GM12878 (cell line): ENCODE data around the gene PLCG1. TPM values are rescaled to one million over a fixed set of nuclear protein-coding genes. Genes with fewer than 3 reads are reported as not detected.

Experiments used
- CEBPB ChIP-seq, 2 experiments: fragments of 150-350 bp in 1 of 2; IDR thresholded peaks; 2 replicates each; pipeline ENCODE4 v1.6.1; 2012 to 2014; ENCODE audit warnings: low read depth in 2 of 2, low read length in 2 of 2, borderline replicate concordance in 1 of 2, inconsistent platforms in 1 of 2
- CUX1 ChIP-seq: IDR thresholded peaks from 2 replicates; pipeline ENCODE4 v1.6.1; 2012; ENCODE audit warnings: improper control_type of control experiment, low read depth, low read length; ENCODE audit not compliant: insufficient replicate concordance
- EED ChIP-seq: sonication (generic); IDR thresholded peaks from 2 replicates; pipeline ENCODE4 v1.6.1; 2016; ENCODE audit warnings: antibody characterized with exemption, low read depth
- ETV6 ChIP-seq, 2 experiments: fragments of 450-650 bp in 1 of 2; IDR thresholded peaks in 1 of 2; conservative IDR thresholded peaks in 1 of 2; 2 replicates each; pipeline ENCODE4 v1.6.1; 2014; ENCODE audit warnings: antibody characterized with exemption in 1 of 2, borderline replicate concordance in 1 of 2, low read depth in 1 of 2, mild to moderate bottlenecking in 1 of 2, moderate library complexity in 1 of 2
- GATAD2B ChIP-seq: fragments of 450-650 bp; conservative IDR thresholded peaks from 2 replicates; pipeline ENCODE4 v1.6.1; 2017; ENCODE audit warnings: low read depth, mild to moderate bottlenecking, moderate library complexity
- HDAC2 ChIP-seq: fragments of 200-600 bp; sonication (generic); IDR thresholded peaks from 2 replicates; pipeline ENCODE4 v1.6.1; 2017
- HDGF ChIP-seq: fragments of 450-650 bp; IDR thresholded peaks from 2 replicates; pipeline ENCODE4 v1.6.1; 2016; ENCODE audit warnings: antibody characterized with exemption
- IKZF2 ChIP-seq, 2 experiments: fragments of 450-650 bp; IDR thresholded peaks; 2 replicates each; pipeline ENCODE4 v1.6.1; 2017; ENCODE audit warnings: mild to moderate bottlenecking in 2 of 2, moderate library complexity in 2 of 2
- MXI1 ChIP-seq: fragments of 150-350 bp; IDR thresholded peaks from 2 replicates; pipeline ENCODE4 v1.6.1; 2011; ENCODE audit warnings: low read depth, mild to moderate bottlenecking, inconsistent platforms, low read length, improper control_type of control experiment
- NFYA ChIP-seq: IDR thresholded peaks from 2 replicates; pipeline ENCODE4 v1.6.1; 2011; ENCODE audit warnings: low read depth, mild to moderate bottlenecking, low read length, improper control_type of control experiment, borderline replicate concordance
- NR2C2 ChIP-seq: IDR thresholded peaks from 2 replicates; pipeline ENCODE4 v1.6.1; 2011; ENCODE audit warnings: borderline replicate concordance, low read depth; ENCODE audit not compliant: control insufficient read depth, insufficient read length
- RCOR1 ChIP-seq: conservative IDR thresholded peaks from 2 replicates; pipeline ENCODE4 v1.6.1; 2012; ENCODE audit warnings: low read depth, low read length, improper control_type of control experiment
- SREBF2 ChIP-seq: IDR thresholded peaks from 2 replicates; pipeline ENCODE4 v1.6.1; 2012; ENCODE audit warnings: mild to moderate bottlenecking, low read length
- ZBTB4 ChIP-seq: fragments of 450-650 bp; formaldehyde crosslinking; IDR thresholded peaks from 2 replicates; pipeline ENCODE4 v1.4.0; 2022; ENCODE audit warnings: mild to moderate bottlenecking, moderate library complexity
- ZNF592 ChIP-seq: fragments of 450-650 bp; IDR thresholded peaks from 2 replicates; pipeline ENCODE4 v1.6.1; 2017; ENCODE audit warnings: mild to moderate bottlenecking, moderate library complexity
- polyA plus RNA-seq, 11 experiments: library from polyadenylated mRNA; depleted of rRNA in 4 of 11; unstranded in 6 of 11; stranded (reverse) in 5 of 11; fragments of >200 nt; fragmentation: Nextera tagmentation in 4 of 11; fragmentation: Illumina TruSeq in 1 of 11; extraction: Ambion mirVana in 4 of 11; extraction: Trizol in 1 of 11; gene quantifications; 1 replicate in 1 of 11; 2 replicates in 10 of 11; pipeline versions ENCODE4 v1.2.1 to v1.2.3, GENCODE V29; 2011 to 2016; ENCODE audit warnings: inconsistent platforms in 2 of 11, missing spikeins in 2 of 11, low read depth in 1 of 11
- total RNA-seq, 4 experiments: library from RNA; depleted of rRNA in 3 of 4; stranded (reverse); fragments of >200 nt in 3 of 4; fragmentation: Illumina TruSeq in 1 of 4; extraction: Trizol in 1 of 4; gene quantifications; 2 replicates each; pipeline versions ENCODE4 v1.2.1 to v1.2.3, GENCODE V29; 2013 to 2021
- TF ChIP-seq, protein P1 (sequence below): IDR thresholded peaks from 2 replicates; pipeline ENCODE4 v1.6.1; 2011; ENCODE audit warnings: low read depth, mild to moderate bottlenecking, low read length, moderate library complexity, borderline replicate concordance; ENCODE audit errors: extremely low read depth

PLCG1 gene
- total and polyA plus RNA-seq, 10 of the 15 experiments (the other 5 are each of a cell fraction or from before 2014, with no cell fraction given): 2.6 to 114 (median 45.3) TPM

DNA sequence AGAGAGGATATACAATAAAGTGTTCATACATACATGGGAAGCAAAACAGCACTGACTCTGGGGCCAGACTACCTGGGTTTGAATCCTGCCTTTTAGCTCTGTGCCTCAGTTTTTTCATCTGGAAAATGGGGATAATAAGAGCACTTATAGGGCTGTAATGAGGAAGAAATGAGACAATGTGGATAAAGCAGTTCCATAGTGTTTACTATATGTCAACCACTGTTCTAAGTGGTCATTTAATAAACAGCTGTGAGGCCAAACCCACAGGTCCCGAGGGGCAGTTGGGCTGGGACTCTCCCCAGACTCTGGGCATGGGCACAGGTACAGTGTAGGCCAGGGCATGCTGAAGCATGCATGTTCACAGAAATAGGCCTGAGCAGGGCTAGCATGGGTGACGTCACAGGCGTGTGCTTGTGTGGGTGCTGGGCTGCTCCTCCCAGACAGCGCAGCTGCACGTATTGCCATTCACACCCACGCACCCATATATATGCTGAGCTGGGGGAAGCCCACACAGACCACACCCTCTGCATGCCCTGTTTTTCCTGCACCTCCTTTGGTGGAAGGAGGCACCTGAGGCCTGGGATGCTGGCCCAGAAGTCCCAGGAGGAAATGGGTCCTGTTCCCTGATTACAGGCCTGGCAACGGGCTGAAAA lies 3.5 kb upstream of the PLCG1 start (continued):
- TF ChIP-seq ZBTB4 (CRISPR knock-in tag): no peak
- TF ChIP-seq, protein P1, sequence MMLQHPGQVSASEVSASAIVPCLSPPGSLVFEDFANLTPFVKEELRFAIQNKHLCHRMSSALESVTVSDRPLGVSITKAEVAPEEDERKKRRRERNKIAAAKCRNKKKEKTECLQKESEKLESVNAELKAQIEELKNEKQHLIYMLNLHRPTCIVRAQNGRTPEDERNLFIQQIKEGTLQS: no peak
- 0 out of 4 replicates have a peak, but pooled peaks of 1 of the 2 experiments have one; percentile 22 for TF ChIP-seq ETV6 (conservative IDR thresholded peaks at IDR 0.05 in 1 of 2, IDR thresholded peaks at IDR 0.05 in 1 of 2; ENCODE audit: borderline replicate concordance in 1 of 2, low read depth in 1 of 2)
- TF ChIP-seq HDAC2: 0 out of 2 replicates have a peak, but pooled peaks have one; percentile 46
- TF ChIP-seq NR2C2: no peak
- no peak for TF ChIP-seq CEBPB (IDR thresholded peaks at IDR 0.05; ENCODE audit: borderline replicate concordance in 1 of 2, low read depth in 2 of 2, low read length in 2 of 2)
- no peak for TF ChIP-seq SREBF2
- peak; percentile 74 for TF ChIP-seq EED
- TF ChIP-seq GATAD2B: peak; percentile 89
- peak; percentile 83 to 91 for TF ChIP-seq IKZF2 (IDR thresholded peaks at IDR 0.05)
- peak; percentile 38 for TF ChIP-seq HDGF
- peak; percentile 87; the same call in 1 of the 2 replicates for TF ChIP-seq RCOR1
- TF ChIP-seq ZNF592: peak; percentile 94
- TF ChIP-seq MXI1: peak; percentile 89
- peak; percentile 36 for TF ChIP-seq CUX1
- TF ChIP-seq NFYA: no peak
